Panc1 (cell line): Measurements from ENCODE around the gene SLC35E3.

Source experiments
- CTCF ChIP-seq: fragments of 450-650 bp; IDR thresholded peaks from 2 replicates; pipeline ENCODE4 v1.5.1; 2017; ENCODE audit warnings: mild to moderate bottlenecking
- SIN3A ChIP-seq: IDR thresholded peaks from 2 replicates; pipeline ENCODE4 v1.6.1; 2012; ENCODE audit warnings: low read depth, mild to moderate bottlenecking, low read length, moderate library complexity, borderline replicate concordance; ENCODE audit not compliant: insufficient read depth

GRCh38 chr12:68808388-68809189 is 62.6 kb downstream of the SLC35E3 start:
- TF ChIP-seq CTCF (no peak), SIN3A (peak; percentile 98)
